Activated CD8-positive, alpha-beta memory T cell treated with anti-CD3 and anti-CD28 coated beads for 1 hour (primary cell): Measurements from ENCODE around the gene PIK3CA.
"Not testable (repeated sequence)": the region's sequence is repeated elsewhere in the genome, so short reads cannot be mapped to it uniquely, and the experiment has no call there.

Experiments
- DNase-seq, 2 donors: peaks; one replicate each; pipeline ENCODE4 v3.0.0-alpha.2; 2020; ENCODE audit warnings: low read depth in 1 of 2; ENCODE audit errors: extremely low read depth in 1 of 2

Gene PIK3CA

DNA sequence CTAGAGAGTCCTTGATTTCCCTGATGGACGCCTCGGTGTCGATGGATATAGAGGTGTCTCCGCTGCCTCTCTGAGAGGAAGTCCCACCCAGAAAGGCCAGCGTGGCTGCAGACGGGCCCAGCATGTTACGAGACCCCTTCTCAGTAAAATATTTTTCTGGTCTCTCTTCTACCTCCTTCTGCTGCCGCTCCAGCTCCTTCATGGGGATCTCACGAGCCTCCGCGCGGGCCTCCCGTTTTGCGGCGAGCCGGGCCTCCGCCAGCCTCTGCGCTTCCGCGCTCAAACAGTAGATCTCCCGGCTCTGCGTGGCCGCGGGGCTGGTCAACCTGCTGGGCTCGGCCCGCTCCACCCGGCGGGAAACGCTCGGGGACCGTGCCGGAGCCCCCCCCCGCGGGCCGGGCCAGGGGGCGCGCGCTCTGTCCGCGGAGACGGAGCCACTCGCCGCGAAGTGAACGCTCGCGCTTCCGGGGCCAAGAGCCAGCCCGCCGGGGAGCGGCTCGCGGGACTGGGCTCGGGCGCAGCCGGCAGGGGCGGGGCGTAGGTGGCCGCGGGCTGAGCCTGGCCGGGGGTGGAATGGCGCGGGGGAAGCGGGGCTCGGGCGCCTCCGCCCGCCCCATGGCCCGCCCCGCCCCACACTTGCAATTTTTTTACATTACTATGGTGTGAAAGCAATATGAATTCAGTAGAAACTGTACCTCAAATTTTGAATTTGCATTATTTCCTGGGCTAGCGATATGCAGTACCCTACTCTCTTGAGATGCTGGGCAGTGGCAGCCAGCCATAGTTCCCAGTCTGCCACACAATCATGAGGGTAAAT, 113.0 kb downstream of the PIK3CA start:
- DNase-seq = peak; percentile 21 to 54

DNA sequence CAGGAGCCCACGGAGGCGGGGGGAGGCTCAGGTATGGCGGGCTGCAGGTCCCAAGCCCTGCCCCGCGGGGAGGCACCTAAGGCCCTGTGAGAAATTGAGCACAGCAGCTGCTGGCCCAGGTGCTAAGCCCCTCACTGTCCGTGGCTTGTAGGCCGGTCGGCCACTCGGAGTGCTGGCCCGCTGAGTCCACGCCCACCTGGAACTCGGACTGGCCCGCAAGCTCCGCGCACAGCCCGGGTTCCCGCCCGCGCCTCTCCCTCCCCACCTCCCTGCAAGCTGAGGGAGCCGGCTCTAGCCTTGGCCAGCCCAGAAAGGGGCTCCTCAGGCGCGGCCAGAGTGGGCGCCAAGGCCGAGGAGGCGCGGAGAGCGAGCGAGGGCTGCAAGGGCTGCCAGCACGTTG, 115.0 kb downstream of the PIK3CA start:
- DNase-seq = no peak

DNA sequence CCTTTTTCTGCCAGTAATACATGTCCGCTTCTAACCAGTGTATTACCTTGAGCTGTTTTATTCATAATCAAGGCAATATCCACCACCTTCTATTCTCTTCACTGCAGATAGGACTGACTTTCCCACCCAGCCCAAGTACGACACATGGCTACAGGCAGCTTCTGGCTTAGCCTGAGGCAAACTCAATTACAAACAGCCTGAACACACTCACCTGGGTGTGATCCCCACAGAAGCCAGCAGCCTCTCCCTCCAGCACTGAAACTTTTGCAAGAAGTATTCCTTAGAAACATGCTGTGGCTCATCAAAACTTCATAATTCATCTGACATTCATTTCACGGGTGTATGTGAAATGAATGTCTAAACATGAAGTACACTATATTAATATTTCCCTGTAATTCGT, 116.3 kb downstream of the PIK3CA start:
- no peak for DNase-seq

DNA sequence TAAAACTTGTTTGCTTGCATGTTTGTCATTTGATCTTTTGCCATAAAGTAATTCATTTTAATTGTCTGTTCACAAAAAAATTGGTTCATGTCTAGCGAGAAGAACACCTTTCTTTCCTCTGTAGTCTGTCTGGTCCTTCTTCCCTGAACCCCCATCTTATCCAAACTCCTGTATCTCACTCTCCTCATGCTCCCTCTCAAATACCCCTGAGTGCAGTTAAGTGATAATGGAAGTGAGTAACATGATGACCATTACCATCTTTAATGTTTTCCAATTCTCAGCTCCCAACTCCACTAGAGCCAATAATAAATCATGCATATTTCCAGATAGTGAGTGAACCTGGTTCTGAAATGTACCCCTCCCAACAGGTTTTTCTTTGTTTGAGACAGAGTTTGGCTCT, 116.9 kb downstream of the PIK3CA start:
- no peak for DNase-seq

DNA sequence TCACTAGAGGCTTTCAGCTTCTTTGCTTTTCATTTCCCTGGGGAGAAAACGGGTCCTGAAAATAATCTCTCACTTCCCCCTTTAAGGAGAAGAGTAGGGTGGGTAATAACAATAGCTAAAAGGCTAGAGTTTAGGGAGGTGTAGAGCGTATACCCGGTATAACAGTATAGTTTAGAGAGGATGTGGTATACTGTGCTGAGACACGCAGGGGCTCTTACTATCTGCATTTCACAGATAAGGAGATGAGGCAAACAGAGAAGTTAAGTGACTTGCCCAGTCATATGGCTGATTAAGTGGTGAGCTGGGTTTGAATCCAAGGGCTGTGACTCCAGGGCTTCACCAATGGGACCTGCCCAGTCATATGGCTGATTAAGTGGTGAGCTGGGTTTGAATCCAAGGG, 117.7 kb downstream of the PIK3CA start:
- no peak for DNase-seq

DNA sequence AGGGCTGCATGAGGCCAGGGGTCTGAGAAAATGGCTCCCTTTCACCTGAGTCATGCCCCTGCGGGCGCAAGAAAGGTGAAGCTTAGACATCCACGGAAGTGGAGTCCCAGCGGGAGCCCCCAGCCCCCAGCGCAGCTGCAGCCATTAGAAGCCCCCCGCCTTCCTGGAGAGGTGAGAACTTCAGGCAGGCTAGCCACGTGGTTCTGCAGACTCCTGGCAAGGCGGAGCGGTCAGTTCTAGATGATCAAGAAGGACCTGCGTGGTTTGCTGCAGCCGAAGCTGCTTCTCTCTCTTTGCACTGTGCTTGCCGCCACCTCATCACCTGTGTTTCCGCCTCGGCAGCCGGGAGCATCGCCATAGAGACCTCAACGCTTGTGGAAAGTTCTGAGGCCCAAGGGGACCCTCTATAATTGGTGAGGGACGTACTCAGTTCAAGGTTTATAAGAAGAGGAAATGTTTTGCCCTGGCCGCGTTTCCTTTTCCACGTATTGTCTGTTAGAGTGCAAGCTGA, 118.6 kb downstream of the PIK3CA start:
- DNase-seq = no peak

DNA sequence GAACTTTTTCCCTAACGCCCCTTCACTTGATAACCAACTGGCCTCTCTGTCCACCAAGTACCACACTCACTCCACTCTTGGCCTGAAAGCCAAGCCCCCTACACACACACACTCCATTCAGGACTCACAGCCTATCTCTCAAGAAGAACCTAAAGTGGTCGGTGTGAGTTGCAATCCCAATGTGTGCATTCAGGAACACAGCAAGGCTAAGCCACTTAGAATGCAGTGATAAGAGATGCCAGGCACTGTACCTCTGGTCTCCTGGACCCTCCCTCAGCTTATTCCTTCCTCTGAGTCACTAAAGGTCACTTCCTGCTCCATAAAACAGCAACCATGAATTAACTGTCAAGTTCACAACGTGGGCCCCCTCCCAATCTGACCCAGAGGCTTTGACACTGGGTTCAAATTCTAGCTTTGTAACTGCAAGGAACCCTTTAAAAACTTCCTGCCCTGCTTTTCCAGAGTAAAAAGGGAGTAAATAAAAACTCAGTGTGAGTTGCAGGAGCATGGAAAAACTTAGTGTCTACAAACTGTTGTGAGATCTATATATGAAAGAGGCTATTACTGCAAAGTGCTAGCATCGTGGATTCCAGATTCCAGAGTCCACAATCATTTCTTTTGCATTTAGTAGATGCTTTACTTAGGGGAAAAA, 120.4 kb downstream of the PIK3CA start:
- DNase-seq = no peak

DNA sequence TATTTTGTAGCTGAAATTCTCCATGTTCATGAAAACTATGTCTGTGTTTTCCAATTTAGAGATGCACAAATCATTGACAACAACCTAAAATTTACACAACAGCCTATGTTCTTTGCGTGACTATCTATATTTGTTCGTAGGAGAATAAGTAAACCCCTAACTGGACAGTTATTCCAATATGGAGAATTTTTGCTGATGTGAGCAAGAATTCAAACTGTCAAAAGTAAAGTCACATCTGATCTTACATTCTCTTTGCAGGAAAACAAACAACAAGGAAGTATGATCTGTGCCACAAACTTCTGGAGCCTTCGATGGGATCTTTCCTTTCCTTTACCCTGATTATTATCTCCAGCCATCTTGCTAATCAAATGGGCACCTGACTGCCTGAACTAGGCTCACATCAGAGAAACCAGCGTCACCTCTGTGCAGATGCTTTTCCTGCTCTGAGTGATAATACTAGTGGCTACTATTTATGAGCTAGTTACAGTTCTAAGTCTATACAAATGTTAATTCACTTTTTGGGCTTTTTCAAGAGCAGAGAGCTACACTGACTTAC, 121.1 kb downstream of the PIK3CA start:
- no peak for DNase-seq

DNA sequence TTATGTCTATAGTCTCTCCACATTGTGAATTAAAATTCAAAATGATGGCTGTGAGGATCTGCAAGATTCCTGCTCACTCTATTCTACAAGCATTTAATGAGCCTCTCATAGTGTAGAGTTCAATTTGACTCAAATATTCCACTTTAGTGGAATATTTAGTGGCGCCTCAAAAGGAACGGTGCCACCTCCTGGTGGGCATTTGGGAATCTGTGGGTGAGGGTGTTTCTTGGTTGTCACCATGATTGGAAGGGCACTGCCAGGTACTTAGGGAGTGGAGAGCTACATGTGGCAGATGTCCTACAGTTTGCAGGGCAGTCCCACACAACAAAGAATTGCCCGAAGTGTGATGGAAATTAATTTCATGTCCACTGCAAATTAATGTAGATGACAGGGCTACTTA, 124.2 kb downstream of the PIK3CA start:
- DNase-seq = no peak

DNA sequence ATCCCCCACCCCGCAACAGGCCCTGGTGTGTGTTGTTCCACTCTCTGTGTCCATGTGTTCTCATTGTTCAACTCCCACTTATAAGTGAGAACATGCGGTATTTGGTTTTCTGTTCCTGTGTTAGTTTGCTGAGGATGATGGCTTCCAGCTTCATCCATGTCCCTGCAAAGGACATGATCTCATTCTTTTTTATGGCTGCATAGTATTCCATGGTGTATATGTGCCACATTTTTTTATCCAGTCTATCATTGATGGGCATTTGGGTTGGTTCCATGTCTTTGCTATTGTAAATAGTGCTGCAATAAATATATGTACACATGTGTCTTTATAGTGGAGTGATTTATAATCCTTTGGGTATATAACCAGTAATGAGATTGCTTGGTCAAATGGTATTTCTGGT, 126.3 kb downstream of the PIK3CA start:
- DNase-seq = not testable (repeated sequence)

DNA sequence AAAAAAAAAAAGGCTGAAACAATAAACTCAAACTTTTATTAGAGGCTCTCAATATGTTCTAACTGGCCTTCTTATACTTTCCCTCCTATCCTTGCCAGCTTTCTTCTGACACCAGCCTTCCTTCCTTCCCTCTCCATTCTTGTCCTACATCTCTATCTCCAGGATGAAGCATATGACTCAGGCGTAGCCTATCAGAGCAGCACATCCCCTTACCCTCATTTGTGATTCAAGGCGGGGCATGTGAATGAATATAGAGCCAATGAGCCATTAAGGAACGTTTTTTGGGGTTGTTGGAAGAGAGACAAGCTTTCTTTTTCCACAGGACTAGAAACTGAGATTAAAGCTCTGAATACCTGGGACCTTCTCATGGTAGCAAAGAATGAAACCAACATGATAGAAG, 127.8 kb downstream of the PIK3CA start:
- no peak for DNase-seq

DNA sequence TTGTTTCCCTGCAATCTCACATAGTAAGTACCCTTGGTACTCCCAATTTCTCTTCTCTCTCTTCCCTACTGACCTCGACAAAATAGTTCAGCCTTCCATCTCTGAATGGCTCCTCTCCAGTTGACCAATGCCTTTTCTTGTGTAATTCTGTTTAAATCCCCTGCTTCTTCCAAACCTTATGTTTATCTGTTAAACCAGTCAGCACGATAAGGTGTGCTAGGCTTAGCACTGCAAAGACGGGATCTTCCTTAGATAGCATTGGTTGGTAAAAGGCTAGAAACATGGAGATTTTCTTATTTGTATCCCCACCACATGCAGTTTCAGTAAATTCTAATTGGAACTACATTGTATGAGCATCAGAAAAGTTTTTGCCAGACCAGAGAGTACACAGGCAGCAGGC, 128.6 kb downstream of the PIK3CA start:
- DNase-seq = no peak

DNA sequence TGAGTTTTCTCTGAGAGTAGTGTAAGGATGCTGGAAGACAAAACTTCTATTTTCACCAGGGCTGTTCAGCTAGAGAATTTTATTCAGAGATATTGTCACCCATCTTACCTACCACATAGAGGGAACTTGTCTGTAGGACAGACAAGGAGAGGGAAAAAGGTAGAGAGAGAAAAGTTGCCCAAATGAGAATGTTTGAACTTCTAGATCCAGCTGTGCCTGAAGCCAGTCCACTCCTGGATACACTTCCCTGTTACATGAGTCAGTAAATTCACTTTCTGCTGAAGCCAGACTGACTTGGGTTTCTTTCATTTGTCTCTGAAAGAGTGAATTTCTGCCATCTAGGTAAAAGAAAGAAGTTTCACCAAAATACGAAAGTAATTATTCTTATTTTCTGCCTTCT, 130.0 kb downstream of the PIK3CA start:
- no peak for DNase-seq

DNA sequence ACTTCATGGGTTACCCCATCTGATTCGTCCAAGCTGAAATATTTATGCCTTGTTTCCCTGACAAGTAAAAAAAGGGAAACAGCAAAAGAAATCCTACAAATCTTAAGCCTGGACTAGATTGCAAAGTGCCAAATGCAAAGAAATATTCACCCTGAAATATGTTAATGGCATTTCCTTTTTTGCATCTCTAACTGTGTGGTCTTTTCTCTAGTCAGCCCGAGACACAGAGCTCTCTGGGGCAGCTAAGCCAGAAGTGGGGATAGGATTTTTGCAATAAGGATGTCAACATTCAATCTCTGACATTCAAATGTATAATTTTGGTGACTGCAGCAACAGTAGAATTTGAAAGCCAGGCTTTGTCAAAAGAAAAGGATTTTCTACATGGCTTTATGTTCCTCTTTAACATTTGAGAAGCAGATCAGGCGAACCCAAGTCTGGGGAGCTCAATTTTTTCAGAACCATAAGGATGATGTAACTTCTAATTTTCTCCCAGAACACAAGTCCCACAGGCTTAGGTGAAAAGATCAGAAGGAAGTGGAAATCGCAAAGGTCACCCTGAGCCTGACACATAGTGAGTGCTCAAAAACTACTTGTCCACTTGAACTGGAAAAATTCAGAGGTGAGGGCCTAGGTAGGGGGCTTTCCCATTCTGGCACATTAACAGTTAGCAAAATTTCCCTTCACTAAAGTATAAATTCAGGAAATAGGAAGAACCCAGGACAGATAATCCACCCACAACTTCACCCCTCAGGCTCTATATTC, 131.0 kb downstream of the PIK3CA start:
- DNase-seq = no peak

DNA sequence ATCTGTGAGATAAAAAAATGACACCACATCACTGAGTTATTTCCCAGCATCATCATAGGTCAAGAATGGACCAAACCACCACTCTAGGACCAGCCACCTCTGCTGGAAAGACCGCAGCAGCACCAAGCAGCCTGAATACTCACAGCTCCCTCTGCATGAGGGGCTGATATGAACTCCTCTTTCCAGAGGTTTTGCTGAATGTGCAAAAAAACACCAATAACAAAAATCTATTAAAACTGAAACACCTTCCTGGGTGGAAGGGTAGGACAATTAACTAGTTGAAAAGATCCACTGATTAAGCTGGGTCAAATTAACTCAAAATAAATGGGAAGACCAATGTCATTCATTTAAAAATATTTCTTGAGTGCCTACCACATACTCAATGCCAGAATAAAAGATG, 131.7 kb downstream of the PIK3CA start:
- no peak for DNase-seq

DNA sequence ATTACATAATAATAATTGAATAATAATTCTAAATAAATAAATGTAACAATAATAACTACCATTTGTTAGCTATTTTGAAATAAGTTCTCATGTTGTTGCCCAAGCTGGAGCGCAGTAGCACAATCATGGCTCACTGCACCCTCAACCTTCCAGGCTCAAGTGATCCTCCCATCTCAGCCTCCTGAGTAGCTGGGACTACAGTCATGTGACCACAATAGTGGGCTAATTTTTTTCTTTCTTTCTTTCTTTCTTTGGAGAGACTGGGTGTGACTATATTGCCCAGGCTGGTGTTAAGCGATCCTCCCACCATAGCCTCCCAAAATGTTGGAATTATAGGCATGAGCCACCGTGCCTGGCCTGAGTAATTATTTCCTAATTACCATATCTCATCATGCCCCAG, 133.7 kb downstream of the PIK3CA start:
- no peak for DNase-seq

DNA sequence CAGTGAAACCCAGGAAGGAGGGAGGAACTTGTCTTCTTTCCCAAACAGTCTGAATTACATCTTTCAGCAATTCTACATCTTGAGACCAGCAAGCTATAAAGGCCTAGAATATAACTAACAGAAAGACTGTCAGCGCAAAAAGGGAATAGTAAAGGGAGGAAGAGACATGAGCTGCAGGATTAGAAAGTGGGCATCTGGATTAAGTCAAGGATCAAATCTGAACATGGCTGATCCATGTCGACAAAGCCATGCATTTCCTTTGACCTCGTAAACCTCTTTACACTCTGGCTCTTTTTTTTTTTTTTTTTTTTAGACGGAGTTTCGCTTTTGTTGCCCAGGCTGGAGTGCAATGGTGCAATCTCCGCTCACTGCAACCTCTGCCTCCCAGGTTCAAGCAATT, 138.2 kb downstream of the PIK3CA start:
- no peak for DNase-seq

DNA sequence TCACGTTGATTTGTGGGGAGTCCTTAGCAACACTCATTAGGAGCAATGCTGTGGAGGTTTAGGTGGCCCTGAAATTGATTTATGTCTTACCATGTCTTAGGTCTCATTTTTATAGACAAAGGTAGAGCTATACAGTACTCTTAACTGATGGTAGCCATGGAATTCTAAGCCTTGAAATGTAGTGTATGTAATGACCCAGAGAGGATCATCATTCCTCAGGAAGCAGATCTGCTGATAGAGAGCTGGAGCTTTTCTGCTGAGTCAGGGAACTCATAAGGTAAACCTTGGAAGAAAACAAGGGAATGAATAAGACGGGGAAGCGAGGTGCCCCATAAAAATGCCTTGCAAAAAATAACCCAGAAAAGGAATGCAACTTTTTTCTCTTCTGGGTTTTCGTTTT, 140.7 kb downstream of the PIK3CA start:
- DNase-seq = no peak

DNA sequence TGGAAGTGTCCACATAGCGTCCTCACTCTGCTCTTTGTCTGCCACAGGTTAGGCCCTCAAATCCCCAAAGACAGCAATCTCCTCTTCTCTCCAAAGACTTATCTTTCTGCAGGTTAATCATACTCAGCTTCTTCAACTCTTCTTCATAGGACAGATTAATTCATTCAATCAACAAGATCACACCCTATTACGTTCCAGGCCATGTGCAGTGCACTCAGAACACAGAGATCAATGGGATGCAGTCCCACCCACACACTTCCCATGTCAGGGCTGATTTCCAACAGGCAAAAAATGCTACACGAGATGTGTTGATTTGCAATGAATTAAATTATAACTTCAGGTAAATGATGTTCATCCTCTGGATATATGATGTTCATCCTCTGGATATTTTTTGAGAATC, 141.1 kb downstream of the PIK3CA start:
- DNase-seq = no peak
